ENCODE data around the gene GMDS. TPM values are rescaled to one million over a fixed set of nuclear protein-coding genes. Genes with fewer than 3 reads are reported as not detected.

The GMDS gene
- total and polyA plus RNA-seq, 11 donors: 4.5 to 10.7 (median 7.0) TPM

- no peak for DNase-seq
- Histone ChIP-seq H3K4me1 (peaks cover 0 to 28% (median 9%) of the 10 kb centered on the region in 12 donors), H3K27me3 (peaks cover 0 to 81% (median 33%) of the 10 kb centered on the region in 9 donors), H3K4me3 (peak overlapping the region in 5 of 12 donors; percentile 34 to 47 (median 41)), H3K36me3 (no peaks in the 10 kb centered on the region), H3K9me3 (no peaks in the 10 kb centered on the region), H3K27ac (peak overlapping the region in 2 of 12 donors; percentile 7 to 24)
- ATAC-seq: no peak
- no peak for TF ChIP-seq POLR2A (IDR thresholded peaks at IDR 0.05)
- TF ChIP-seq CTCF (IDR thresholded peaks at IDR 0.05): no peak
- intact Hi-C loops (cut with DNase I): no loop called here
- WGBS, 4 donors: 46 to 61% (median 53%) methylated on average over 14 to 50 of the region's 50 CpGs
These were observed 624.8 kb downstream of the GMDS start for GRCh38 chr6:1620504-1621069.

DNA sequence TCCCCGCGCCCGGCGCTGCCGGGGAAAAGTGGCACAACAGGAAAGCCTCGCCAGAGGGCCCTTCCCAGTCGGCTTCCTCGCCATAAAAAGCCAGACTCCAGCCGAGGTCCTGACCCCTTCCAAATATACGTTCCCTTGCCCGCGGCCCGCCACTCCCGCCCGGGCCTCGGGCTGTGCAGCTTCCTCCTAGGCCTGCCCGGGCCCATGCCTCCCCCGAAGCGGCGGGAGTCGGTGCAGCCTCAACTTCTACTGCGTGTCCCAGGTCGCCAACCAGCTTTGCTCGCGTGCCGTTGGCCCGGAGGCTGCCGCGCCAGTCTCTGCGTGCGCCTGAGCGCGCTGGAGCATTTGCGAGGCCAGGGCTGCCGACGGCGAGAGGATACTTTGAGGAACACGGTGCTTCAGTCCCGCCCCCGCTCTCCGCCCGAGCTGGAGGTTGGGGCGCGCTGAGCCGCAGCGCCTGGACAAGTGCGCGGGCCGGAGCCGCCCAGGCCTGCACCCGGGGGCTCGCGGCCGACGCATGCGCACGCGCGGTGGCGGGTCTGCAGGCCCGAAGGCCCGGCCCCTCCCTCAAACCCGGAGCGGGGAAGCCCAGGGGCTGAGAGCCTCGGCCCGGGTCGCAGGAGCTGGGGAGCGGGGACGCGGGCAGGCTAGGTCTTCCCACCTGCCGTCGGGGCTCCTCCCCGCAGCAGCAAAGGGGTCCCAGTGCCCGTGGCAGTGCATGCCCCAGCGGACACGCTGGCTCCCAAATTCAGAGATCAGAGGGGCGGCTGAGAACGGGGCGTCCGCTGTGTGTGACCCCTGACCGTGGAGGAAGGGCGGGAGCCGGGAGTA is 625.5 kb downstream of the GMDS start:
- H3K4me1 ChIP-seq: peaks cover 0 to 25% (median 9%) of the 10 kb centered on the region in 12 donors
- H3K27ac ChIP-seq: peak overlapping the region in 4 of 12 donors; percentile 17 to 32 (median 24)
- 10 to 28% (median 20%) methylated on average over 32 to 83 of the region's 83 CpGs for WGBS, 4 donors
- TF ChIP-seq CTCF (IDR thresholded peaks at IDR 0.05) (no peak), POLR2A (IDR thresholded peaks at IDR 0.05) (no peak)
- peak in 2 of 5 donors; percentile 37 to 46 for DNase-seq
- peak in 2 of 4 donors; percentile 4 to 33 for ATAC-seq
- H3K9me3 ChIP-seq: no peaks in the 10 kb centered on the region
- H3K27me3 ChIP-seq: peaks cover 0 to 81% (median 32%) of the 10 kb centered on the region in 9 donors
- intact Hi-C loops (cut with DNase I): loop anchor here in 2 of 10 donors (10.0 kb wide), 2 partner anchors 205 to 215 kb away; no protein-coding TSS in a partner anchor
- H3K36me3 ChIP-seq: no peaks in the 10 kb centered on the region
- H3K4me3 ChIP-seq: peak overlapping the region in 11 of 12 donors; percentile 15 to 47 (median 35)

- intact Hi-C loops (cut with DNase I): loop anchor here in 2 of 10 donors (10.0 kb wide), 2 partner anchors 206 to 216 kb away; no protein-coding TSS in a partner anchor
- H3K27ac ChIP-seq: peak overlapping the region in 3 of 12 donors; percentile 17 to 32 (median 24)
- peak overlapping the region in 8 of 12 donors; percentile 21 to 45 (median 36) for H3K4me3 ChIP-seq
- peaks cover 0 to 26% (median 7%) of the 10 kb centered on the region in 12 donors for H3K4me1 ChIP-seq
- H3K36me3 ChIP-seq: no peaks in the 10 kb centered on the region
- WGBS, 4 donors: 38 to 59% (median 55%) methylated on average over 16 to 40 of the region's 40 CpGs
- DNase-seq (no peak), ATAC-seq (no peak)
- TF ChIP-seq CTCF (IDR thresholded peaks at IDR 0.05) (no peak), POLR2A (IDR thresholded peaks at IDR 0.05) (no peak)
- peaks cover 0 to 81% (median 36%) of the 10 kb centered on the region in 9 donors for H3K27me3 ChIP-seq
- no peaks in the 10 kb centered on the region for H3K9me3 ChIP-seq
These were observed 626.2 kb downstream of the GMDS start for GRCh38 chr6:1619098-1619672.

Measured in heart left ventricle (tissue), 16 donors.